ENCODE results near the gene NRBP1.

Gene NRBP1

GRCh38 chr2:27489498-27490397 is 61.3 kb downstream of the NRBP1 start, which contains the start of gene IFT172:
Gene IFT172 (minus strand): TSS chr2:27489743. CDS start chr2:27489653, 90 bp downstream.
- H3K4me3 ChIP-seq (ENCODE audit: low read depth, low read length) = peak within 1 kb of the TSS; percentile 79
- in situ Hi-C loops (cut with HindIII; ENCODE audit: low sequenced_read_pairs) = no loop called here

More at GRCh38 chr2:27489498-27490397, 61.3 kb downstream of the NRBP1 start, which contains the start of gene IFT172:
- peak; percentile 98 for DNase-seq (ENCODE audit: low read depth, low spot score)
- TF ChIP-seq, protein P1, sequence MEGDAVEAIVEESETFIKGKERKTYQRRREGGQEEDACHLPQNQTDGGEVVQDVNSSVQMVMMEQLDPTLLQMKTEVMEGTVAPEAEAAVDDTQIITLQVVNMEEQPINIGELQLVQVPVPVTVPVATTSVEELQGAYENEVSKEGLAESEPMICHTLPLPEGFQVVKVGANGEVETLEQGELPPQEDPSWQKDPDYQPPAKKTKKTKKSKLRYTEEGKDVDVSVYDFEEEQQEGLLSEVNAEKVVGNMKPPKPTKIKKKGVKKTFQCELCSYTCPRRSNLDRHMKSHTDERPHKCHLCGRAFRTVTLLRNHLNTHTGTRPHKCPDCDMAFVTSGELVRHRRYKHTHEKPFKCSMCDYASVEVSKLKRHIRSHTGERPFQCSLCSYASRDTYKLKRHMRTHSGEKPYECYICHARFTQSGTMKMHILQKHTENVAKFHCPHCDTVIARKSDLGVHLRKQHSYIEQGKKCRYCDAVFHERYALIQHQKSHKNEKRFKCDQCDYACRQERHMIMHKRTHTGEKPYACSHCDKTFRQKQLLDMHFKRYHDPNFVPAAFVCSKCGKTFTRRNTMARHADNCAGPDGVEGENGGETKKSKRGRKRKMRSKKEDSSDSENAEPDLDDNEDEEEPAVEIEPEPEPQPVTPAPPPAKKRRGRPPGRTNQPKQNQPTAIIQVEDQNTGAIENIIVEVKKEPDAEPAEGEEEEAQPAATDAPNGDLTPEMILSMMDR (IDR thresholded peaks at IDR 0.05; ENCODE audit: low read depth, low read length) = no peak

All from astrocyte of the spinal cord (primary cell).